Measurements from ENCODE around the gene SYT12.

The SYT12 gene

GRCh38 chr11:67031791-67032561 lies 9.0 kb downstream of the SYT12 start:
- Histone ChIP-seq H3K9me3 (replicated peaks; ENCODE audit: low read length) (no peaks in the 10 kb centered on the region), H3K4me2 (ENCODE audit: low read length) (peak overlapping the region; percentile 38), H3K9ac (ENCODE audit: low read depth, low read length) (peak overlapping the region; percentile 5), H3K4me1 (ENCODE audit: control insufficient read depth, insufficient read depth, low read length) (peaks cover 32% of the 10 kb centered on the region), H3K4me3 (ENCODE audit: low read length) (no peak overlapping the region), H3K36me3 (ENCODE audit: insufficient read depth, low read length) (no peaks in the 10 kb centered on the region), H3K27me3 (ENCODE audit: control insufficient read depth, insufficient read depth, low read length) (no peaks in the 10 kb centered on the region)

- Histone ChIP-seq H3K4me2 (ENCODE audit: low read length) (peak overlapping the region; percentile 67), H3K9me3 (replicated peaks; ENCODE audit: low read length) (no peaks in the 10 kb centered on the region), H3K36me3 (ENCODE audit: insufficient read depth, low read length) (no peaks in the 10 kb centered on the region), H3K4me3 (ENCODE audit: low read length) (peak overlapping the region; percentile 46), H3K9ac (ENCODE audit: low read depth, low read length) (peak overlapping the region; percentile 65), H3K27me3 (ENCODE audit: control insufficient read depth, insufficient read depth, low read length) (no peaks in the 10 kb centered on the region), H3K4me1 (ENCODE audit: control insufficient read depth, insufficient read depth, low read length) (peaks cover 32% of the 10 kb centered on the region)
These were observed 10.1 kb downstream of the SYT12 start for GRCh38 chr11:67032830-67033551.

GRCh38 chr11:67033661-67034166 lies 10.8 kb downstream of the SYT12 start:
- Histone ChIP-seq H3K9ac (ENCODE audit: low read depth, low read length) (peak overlapping the region; percentile 65), H3K4me3 (ENCODE audit: low read length) (peak overlapping the region; percentile 46), H3K36me3 (ENCODE audit: insufficient read depth, low read length) (no peaks in the 10 kb centered on the region), H3K4me2 (ENCODE audit: low read length) (peak overlapping the region; percentile 67), H3K27me3 (ENCODE audit: control insufficient read depth, insufficient read depth, low read length) (no peaks in the 10 kb centered on the region), H3K9me3 (replicated peaks; ENCODE audit: low read length) (no peaks in the 10 kb centered on the region), H3K4me1 (ENCODE audit: control insufficient read depth, insufficient read depth, low read length) (peaks cover 32% of the 10 kb centered on the region)

- H3K4me2 ChIP-seq (ENCODE audit: low read length): peak overlapping the region; percentile 50
These were observed 11.4 kb downstream of the SYT12 start for GRCh38 chr11:67034350-67034749.

GRCh38 chr11:67040147-67040546 lies 17.2 kb downstream of the SYT12 start:
- H3K9me3 ChIP-seq (replicated peaks; ENCODE audit: low read length): no peaks in the 10 kb centered on the region
- no peaks in the 10 kb centered on the region for H3K36me3 ChIP-seq (ENCODE audit: insufficient read depth, low read length)
- peaks cover 7% of the 10 kb centered on the region for H3K4me1 ChIP-seq (ENCODE audit: control insufficient read depth, insufficient read depth, low read length)
- H3K4me2 ChIP-seq (ENCODE audit: low read length): no peak overlapping the region
- no peak overlapping the region for H3K4me3 ChIP-seq (ENCODE audit: low read length)
- H3K9ac ChIP-seq (ENCODE audit: low read depth, low read length): no peak overlapping the region
- peaks cover 10% of the 10 kb centered on the region for H3K27me3 ChIP-seq (ENCODE audit: control insufficient read depth, insufficient read depth, low read length)

More at GRCh38 chr11:67034350-67034749, 11.4 kb downstream of the SYT12 start:
- Histone ChIP-seq H3K27me3 (ENCODE audit: control insufficient read depth, insufficient read depth, low read length) (no peaks in the 10 kb centered on the region), H3K9ac (ENCODE audit: low read depth, low read length) (peak overlapping the region; percentile 41), H3K9me3 (replicated peaks; ENCODE audit: low read length) (no peaks in the 10 kb centered on the region), H3K36me3 (ENCODE audit: insufficient read depth, low read length) (no peaks in the 10 kb centered on the region), H3K4me1 (ENCODE audit: control insufficient read depth, insufficient read depth, low read length) (peaks cover 32% of the 10 kb centered on the region), H3K4me3 (ENCODE audit: low read length) (no peak overlapping the region)

- Histone ChIP-seq H3K9me3 (replicated peaks; ENCODE audit: low read length) (no peaks in the 10 kb centered on the region), H3K4me3 (ENCODE audit: low read length) (no peak overlapping the region), H3K4me1 (ENCODE audit: control insufficient read depth, insufficient read depth, low read length) (peaks cover 12% of the 10 kb centered on the region), H3K9ac (ENCODE audit: low read depth, low read length) (no peak overlapping the region), H3K4me2 (ENCODE audit: low read length) (no peak overlapping the region), H3K36me3 (ENCODE audit: insufficient read depth, low read length) (no peaks in the 10 kb centered on the region), H3K27me3 (ENCODE audit: control insufficient read depth, insufficient read depth, low read length) (peaks cover 10% of the 10 kb centered on the region)
These were observed 18.7 kb downstream of the SYT12 start for GRCh38 chr11:67041602-67042001.

GRCh38 chr11:67043572-67044349 lies 20.8 kb downstream of the SYT12 start:
- H3K4me2 ChIP-seq (ENCODE audit: low read length): no peak overlapping the region
- no peak overlapping the region for H3K4me3 ChIP-seq (ENCODE audit: low read length)
- H3K4me1 ChIP-seq (ENCODE audit: control insufficient read depth, insufficient read depth, low read length): peaks cover 12% of the 10 kb centered on the region
- H3K9ac ChIP-seq (ENCODE audit: low read depth, low read length): no peak overlapping the region
- peaks cover 10% of the 10 kb centered on the region for H3K27me3 ChIP-seq (ENCODE audit: control insufficient read depth, insufficient read depth, low read length)
- no peaks in the 10 kb centered on the region for H3K9me3 ChIP-seq (replicated peaks; ENCODE audit: low read length)
- H3K36me3 ChIP-seq (ENCODE audit: insufficient read depth, low read length): no peaks in the 10 kb centered on the region

- H3K36me3 ChIP-seq (ENCODE audit: insufficient read depth, low read length): no peaks in the 10 kb centered on the region
- H3K4me2 ChIP-seq (ENCODE audit: low read length): no peak overlapping the region
- no peaks in the 10 kb centered on the region for H3K9me3 ChIP-seq (replicated peaks; ENCODE audit: low read length)
- H3K27me3 ChIP-seq (ENCODE audit: control insufficient read depth, insufficient read depth, low read length): peaks cover 10% of the 10 kb centered on the region
- H3K9ac ChIP-seq (ENCODE audit: low read depth, low read length): no peak overlapping the region
- no peak overlapping the region for H3K4me3 ChIP-seq (ENCODE audit: low read length)
- H3K4me1 ChIP-seq (ENCODE audit: control insufficient read depth, insufficient read depth, low read length): peaks cover 12% of the 10 kb centered on the region
These were observed 21.6 kb downstream of the SYT12 start for GRCh38 chr11:67044496-67044895.

GRCh38 chr11:67045314-67045713 lies 22.4 kb downstream of the SYT12 start:
- H3K4me2 ChIP-seq (ENCODE audit: low read length): no peak overlapping the region
- peaks cover 12% of the 10 kb centered on the region for H3K4me1 ChIP-seq (ENCODE audit: control insufficient read depth, insufficient read depth, low read length)
- H3K36me3 ChIP-seq (ENCODE audit: insufficient read depth, low read length): no peaks in the 10 kb centered on the region
- H3K4me3 ChIP-seq (ENCODE audit: low read length): no peak overlapping the region
- H3K9me3 ChIP-seq (replicated peaks; ENCODE audit: low read length): no peaks in the 10 kb centered on the region
- H3K27me3 ChIP-seq (ENCODE audit: control insufficient read depth, insufficient read depth, low read length): peaks cover 10% of the 10 kb centered on the region
- no peak overlapping the region for H3K9ac ChIP-seq (ENCODE audit: low read depth, low read length)

- Histone ChIP-seq H3K9me3 (replicated peaks; ENCODE audit: low read length) (no peaks in the 10 kb centered on the region), H3K4me3 (ENCODE audit: low read length) (no peak overlapping the region), H3K27me3 (ENCODE audit: control insufficient read depth, insufficient read depth, low read length) (no peaks in the 10 kb centered on the region), H3K9ac (ENCODE audit: low read depth, low read length) (no peak overlapping the region), H3K4me2 (ENCODE audit: low read length) (no peak overlapping the region), H3K36me3 (ENCODE audit: insufficient read depth, low read length) (no peaks in the 10 kb centered on the region), H3K4me1 (ENCODE audit: control insufficient read depth, insufficient read depth, low read length) (peaks cover 12% of the 10 kb centered on the region)
These were observed 25.7 kb downstream of the SYT12 start for GRCh38 chr11:67048515-67049130.

- no peak overlapping the region for H3K9ac ChIP-seq (ENCODE audit: low read depth, low read length)
- no peak overlapping the region for H3K4me3 ChIP-seq (ENCODE audit: low read length)
- no peak overlapping the region for H3K4me2 ChIP-seq (ENCODE audit: low read length)
- no peaks in the 10 kb centered on the region for H3K36me3 ChIP-seq (ENCODE audit: insufficient read depth, low read length)
- no peaks in the 10 kb centered on the region for H3K9me3 ChIP-seq (replicated peaks; ENCODE audit: low read length)
- peaks cover 16% of the 10 kb centered on the region for H3K4me1 ChIP-seq (ENCODE audit: control insufficient read depth, insufficient read depth, low read length)
- no peaks in the 10 kb centered on the region for H3K27me3 ChIP-seq (ENCODE audit: control insufficient read depth, insufficient read depth, low read length)
These were observed 27.2 kb downstream of the SYT12 start for GRCh38 chr11:67050139-67050538.
